ENCODE data around the gene LRRC7.

DNA sequence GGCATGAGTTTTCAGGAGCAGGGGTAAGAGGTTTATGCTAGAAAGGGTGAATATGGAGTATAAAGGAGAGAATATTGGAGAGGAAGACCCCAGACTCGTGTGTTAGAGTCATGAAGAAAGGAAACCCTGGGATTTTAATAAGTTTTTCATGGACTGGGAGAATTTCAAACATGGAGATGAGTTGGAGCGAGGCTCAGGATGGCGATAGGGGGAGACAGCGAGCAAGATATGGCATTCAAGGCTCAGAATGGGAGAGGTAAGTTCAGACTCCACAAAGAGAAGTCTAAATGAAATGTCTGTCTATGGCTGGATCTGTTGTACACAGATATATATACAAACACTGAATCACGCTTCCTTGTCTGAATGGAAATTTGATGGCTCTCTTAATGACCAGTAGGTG is 545.1 kb downstream of the LRRC7 start:
- TF ChIP-seq, protein P1, sequence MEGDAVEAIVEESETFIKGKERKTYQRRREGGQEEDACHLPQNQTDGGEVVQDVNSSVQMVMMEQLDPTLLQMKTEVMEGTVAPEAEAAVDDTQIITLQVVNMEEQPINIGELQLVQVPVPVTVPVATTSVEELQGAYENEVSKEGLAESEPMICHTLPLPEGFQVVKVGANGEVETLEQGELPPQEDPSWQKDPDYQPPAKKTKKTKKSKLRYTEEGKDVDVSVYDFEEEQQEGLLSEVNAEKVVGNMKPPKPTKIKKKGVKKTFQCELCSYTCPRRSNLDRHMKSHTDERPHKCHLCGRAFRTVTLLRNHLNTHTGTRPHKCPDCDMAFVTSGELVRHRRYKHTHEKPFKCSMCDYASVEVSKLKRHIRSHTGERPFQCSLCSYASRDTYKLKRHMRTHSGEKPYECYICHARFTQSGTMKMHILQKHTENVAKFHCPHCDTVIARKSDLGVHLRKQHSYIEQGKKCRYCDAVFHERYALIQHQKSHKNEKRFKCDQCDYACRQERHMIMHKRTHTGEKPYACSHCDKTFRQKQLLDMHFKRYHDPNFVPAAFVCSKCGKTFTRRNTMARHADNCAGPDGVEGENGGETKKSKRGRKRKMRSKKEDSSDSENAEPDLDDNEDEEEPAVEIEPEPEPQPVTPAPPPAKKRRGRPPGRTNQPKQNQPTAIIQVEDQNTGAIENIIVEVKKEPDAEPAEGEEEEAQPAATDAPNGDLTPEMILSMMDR (IDR thresholded peaks at IDR 0.05 in 4 of 5, conservative IDR thresholded peaks at IDR 0.05 in 1 of 5): no peak
- TF ChIP-seq POLR2A (IDR thresholded peaks at IDR 0.05): no peak

Data from gastrocnemius medialis (tissue), 4 donors.